Motor neuron (in vitro differentiated cells): ENCODE results near the gene PRDM16. TPM values are rescaled to one million over a fixed set of nuclear protein-coding genes. Genes with fewer than 3 reads are reported as not detected.

Source experiments
- ATAC-seq, 8 experiments: fragments of 200-7000 bp; cut with Tn5 transposase; replicated peaks in 6 of 8; 2 replicates each; pipeline ENCODE4 v1.8.0; 2021; ENCODE audit warnings: mild to moderate bottlenecking in 8 of 8, moderate library complexity in 8 of 8
- H3K27ac ChIP-seq, 2 donors: fragments of 250-450 bp; sonication (Bioruptor Pico); 2 replicates each; pipeline ENCODE4 v1.9.0; 2021; ENCODE audit warnings: antibody characterized with exemption in 2 of 2, mild to moderate bottlenecking in 2 of 2, moderate library complexity in 1 of 2
- H3K4me1 ChIP-seq, 2 donors: fragments of 250-450 bp; sonication (Bioruptor Pico); replicated peaks in 1 of 2; 2 replicates each; pipeline ENCODE4 v1.6.1; 2021; ENCODE audit warnings: antibody characterized with exemption in 2 of 2, mild to moderate bottlenecking in 2 of 2, moderate library complexity in 1 of 2
- H3K4me3 ChIP-seq, 5 donors: fragments of 250-450 bp; sonication (Bioruptor Pico); 2 replicates each; pipeline ENCODE4 v1.9.0; 2021; ENCODE audit warnings: antibody characterized with exemption in 5 of 5, mild to moderate bottlenecking in 5 of 5, moderate library complexity in 4 of 5
- WGBS, 10 experiments: fragments of 450-650 bp; shearing (Covaris generic); methylation state at CpG; one replicate each; pipeline ENCODE4 v1.0.0; 2022; 5-methylcytosine and 5-hydroxymethylcytosine counted together
- in situ Hi-C, 9 experiments: fragments of 400-800 bp; cut with MboI; loops; one replicate each; pipeline ENCODE4 v1.15.0; 2021; ENCODE audit warnings: low sequenced_read_pairs in 9 of 9, low pct_unique_long_range_greater_than_20kb in 2 of 9; ENCODE audit not compliant: unreplicated experiment in 9 of 9
- total RNA-seq, 8 experiments: library from RNA; unstranded; fragments of 300-600 nt; gene quantifications; 2 replicates each; pipeline versions ENCODE4 v1.2.3 to v1.2.4, GENCODE V29; 2022

The PRDM16 gene
- total RNA-seq, 8 experiments from 2014 or later: 0.18 to 2.9 (median 0.42) TPM

GRCh38 chr1:3345792-3346191, 276.8 kb downstream of the PRDM16 start:
- Histone ChIP-seq H3K4me1 (peaks cover 0 to 6% of the 10 kb centered on the region in 2 donors), H3K4me3 (no peak overlapping the region), H3K27ac (no peak overlapping the region)
- WGBS, 10 experiments: 0 to 55% (median 27%) methylated on average over 2 to 5 of the region's 10 CpGs; no CpG with 5 or more reads in 5 of the 10 experiments
- ATAC-seq: no peak
- in situ Hi-C loops: no loop called here

GRCh38 chr1:3346478-3346877, 277.5 kb downstream of the PRDM16 start:
- 60 to 80% (median 71%) methylated on average over 3 to 12 of the region's 13 CpGs; no CpG with 5 or more reads in 6 of the 10 experiments for WGBS, 10 experiments
- Histone ChIP-seq H3K4me3 (no peak overlapping the region), H3K4me1 (peaks cover 0 to 11% of the 10 kb centered on the region in 2 donors), H3K27ac (no peak overlapping the region)
- no peak for ATAC-seq
- in situ Hi-C loops: no loop called here

DNA sequence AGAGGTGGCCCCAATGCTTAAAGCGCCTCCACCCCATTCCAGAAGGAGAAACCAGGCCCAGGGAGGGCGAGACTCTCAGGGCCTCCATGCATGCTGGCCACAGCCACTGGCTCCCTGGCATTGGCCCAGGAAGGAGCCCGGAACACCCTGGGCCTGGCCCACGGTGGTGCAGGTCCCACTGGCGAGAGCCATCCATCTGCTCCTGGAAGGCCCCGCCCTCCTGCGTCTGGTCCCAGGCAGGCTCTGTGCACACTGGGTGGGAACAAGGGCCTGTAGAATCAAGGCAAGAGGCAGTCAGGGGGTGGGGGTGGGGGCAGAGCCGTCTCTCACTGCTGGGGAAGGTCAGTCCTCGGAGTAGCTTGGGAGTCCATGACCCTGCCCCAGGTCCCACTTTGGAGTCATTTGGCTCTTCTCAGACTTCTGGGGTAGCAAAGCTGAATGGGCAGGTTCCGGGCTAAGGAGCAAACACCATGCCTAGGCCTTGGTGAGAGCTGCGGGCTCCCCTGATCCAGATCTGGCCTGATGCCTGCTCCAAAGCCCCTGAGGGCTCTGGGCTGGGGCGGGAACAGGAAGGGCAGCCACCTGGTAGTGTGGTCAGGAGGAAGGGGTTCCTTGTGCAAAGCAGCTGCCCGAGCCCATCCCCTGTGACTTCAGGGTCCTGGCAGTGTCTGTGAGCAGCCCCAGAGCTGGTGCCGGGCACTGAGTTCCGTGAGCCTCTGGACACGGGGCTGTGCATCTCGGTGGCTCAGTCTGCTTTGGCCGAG, 278.4 kb downstream of the PRDM16 start:
- Histone ChIP-seq H3K27ac (no peak overlapping the region), H3K4me1 (peaks cover 3 to 19% of the 10 kb centered on the region in 2 donors), H3K4me3 (no peak overlapping the region)
- ATAC-seq: no peak
- WGBS, 10 experiments: 50 to 86% (median 67%) methylated on average over 4 to 8 of the region's 18 CpGs; no CpG with 5 or more reads in 6 of the 10 experiments
- in situ Hi-C loops: no loop called here

GRCh38 chr1:3348196-3348865, 279.3 kb downstream of the PRDM16 start:
- H3K27ac ChIP-seq: no peak overlapping the region
- WGBS, 10 experiments: 37 to 90% (median 55%) methylated on average over 2 to 7 of the region's 15 CpGs; no CpG with 5 or more reads in 5 of the 10 experiments
- H3K4me3 ChIP-seq: no peak overlapping the region
- in situ Hi-C loops: no loop called here
- ATAC-seq: no peak
- H3K4me1 ChIP-seq: peaks cover 10 to 24% of the 10 kb centered on the region in 2 donors

DNA sequence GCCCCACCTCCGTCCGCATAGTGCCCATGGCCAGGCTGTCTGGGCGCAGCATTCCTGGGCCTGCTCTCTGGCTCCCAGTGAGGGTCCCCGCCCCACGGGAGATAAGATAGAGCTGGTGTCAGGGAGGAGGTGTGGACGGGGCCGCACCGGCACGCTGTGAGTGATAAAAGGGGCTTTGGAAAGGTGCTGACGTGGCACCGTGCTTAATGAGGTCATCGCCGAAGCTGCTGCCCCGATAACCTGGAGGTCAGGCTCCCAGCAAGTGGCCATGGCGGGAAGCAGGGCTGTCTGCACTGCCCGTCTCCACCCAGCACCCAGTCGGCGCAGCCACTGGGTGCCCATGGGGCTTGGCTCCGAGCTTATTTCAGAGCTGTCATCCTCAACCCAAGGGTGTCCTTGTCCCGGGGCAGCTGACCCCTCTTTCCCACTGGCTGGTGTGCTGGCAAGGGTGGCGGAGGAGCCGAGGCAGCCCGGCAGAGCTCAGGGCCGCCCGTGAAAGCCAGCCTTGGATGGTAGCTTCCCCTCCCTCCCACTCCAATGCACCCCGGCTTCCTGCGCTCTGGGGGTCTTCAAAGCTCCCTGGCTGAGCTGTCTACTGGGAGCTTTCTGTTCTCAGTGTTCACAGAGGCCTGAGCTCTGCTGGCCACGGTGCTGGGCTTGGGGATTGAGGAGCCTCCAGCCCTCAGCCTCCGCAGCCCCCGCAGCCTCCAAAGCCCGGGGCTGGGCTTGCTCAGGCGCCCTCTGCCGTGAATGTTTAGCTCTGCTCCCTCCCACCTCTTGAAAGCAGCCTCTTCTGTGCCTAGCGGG, 280.4 kb downstream of the PRDM16 start:
- no peak overlapping the region for H3K27ac ChIP-seq
- H3K4me1 ChIP-seq: peaks cover 10 to 24% of the 10 kb centered on the region in 2 donors
- H3K4me3 ChIP-seq: no peak overlapping the region
- ATAC-seq: no peak
- in situ Hi-C loops: no loop called here
- WGBS, 10 experiments: 42 to 80% (median 67%) methylated on average over 1 to 17 of the region's 34 CpGs; no CpG with 5 or more reads in 5 of the 10 experiments

DNA sequence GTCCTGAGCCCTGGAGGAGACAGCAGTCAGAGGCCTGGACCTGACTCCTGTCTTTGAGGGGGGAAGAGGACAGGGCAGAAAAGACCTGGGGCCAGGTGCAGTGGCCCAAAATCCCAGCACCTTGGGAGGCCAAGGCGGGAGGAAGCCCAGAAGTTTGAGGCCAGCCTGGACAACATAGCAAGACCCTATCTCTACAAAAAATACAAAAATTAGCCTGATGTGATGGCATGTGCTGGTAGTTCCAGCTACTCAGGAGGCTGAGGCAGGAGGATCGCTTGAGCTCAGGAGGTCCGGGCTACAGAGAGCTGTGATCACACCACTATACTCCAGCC, 280.9 kb downstream of the PRDM16 start:
- Histone ChIP-seq H3K27ac (no peak overlapping the region), H3K4me3 (no peak overlapping the region), H3K4me1 (peaks cover 10 to 24% of the 10 kb centered on the region in 2 donors)
- no peak for ATAC-seq
- WGBS, 10 experiments: 50 to 76% methylated on average over 1 to 3 of the region's 3 CpGs; no CpG with 5 or more reads in 8 of the 10 experiments
- in situ Hi-C loops: no loop called here

GRCh38 chr1:3350506-3351261, 281.7 kb downstream of the PRDM16 start:
- H3K4me1 ChIP-seq: peaks cover 10 to 24% of the 10 kb centered on the region in 2 donors
- in situ Hi-C loops: no loop called here
- WGBS, 10 experiments: 0 to 56% (median 29%) methylated on average over 1 to 6 of the region's 20 CpGs; no CpG with 5 or more reads in 4 of the 10 experiments
- H3K4me3 ChIP-seq: no peak overlapping the region
- no peak for ATAC-seq
- H3K27ac ChIP-seq: no peak overlapping the region

GRCh38 chr1:3351449-3352298, 282.7 kb downstream of the PRDM16 start:
- 33 to 80% methylated on average over 1 to 2 of the region's 11 CpGs; no CpG with 5 or more reads in 8 of the 10 experiments for WGBS, 10 experiments
- peak overlapping the region in 1 of 2 donors; percentile 18 for H3K27ac ChIP-seq

DNA sequence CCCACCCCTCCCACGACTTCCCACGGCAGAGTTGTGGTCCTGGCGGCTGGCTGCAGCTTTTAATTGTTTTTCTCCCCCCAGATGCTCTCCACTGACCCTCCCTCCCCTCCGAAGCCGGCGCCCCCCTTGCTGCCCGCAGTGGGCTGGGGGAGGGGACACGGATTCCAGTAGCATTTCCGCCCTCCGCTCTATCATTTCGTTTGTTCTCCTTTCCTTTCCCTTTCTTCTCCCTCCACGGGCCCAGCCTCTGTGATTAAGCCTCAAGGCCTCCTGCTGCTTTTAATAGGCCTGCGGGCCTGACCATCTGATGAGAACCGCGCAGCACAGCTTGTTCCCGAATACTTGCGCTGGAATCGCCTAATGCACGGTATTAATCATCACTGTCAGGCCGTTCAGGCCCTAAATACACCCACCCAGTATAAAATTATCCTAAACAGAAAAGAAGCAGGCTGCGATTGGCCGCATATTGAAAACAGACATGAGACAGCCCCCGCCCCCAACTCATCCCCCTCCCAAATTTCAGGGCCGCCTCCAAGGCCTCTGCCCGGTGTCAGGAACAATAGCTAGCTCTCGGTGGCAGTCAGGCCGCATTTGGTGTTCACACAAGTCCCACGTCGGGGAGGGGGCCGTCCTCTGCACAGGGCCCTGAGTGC, 283.4 kb downstream of the PRDM16 start:
- H3K4me3 ChIP-seq: no peak overlapping the region
- 0 to 19% (median 2%) methylated on average over 3 to 12 of the region's 30 CpGs; no CpG with 5 or more reads in 6 of the 10 experiments for WGBS, 10 experiments
- H3K4me1 ChIP-seq: peaks cover 10 to 24% of the 10 kb centered on the region in 2 donors
- in situ Hi-C loops: no loop called here
- peak overlapping the region in 1 of 2 donors; percentile 18 for H3K27ac ChIP-seq
- peak in 7 of 8 experiments; percentile 50 to 90 (median 87) for ATAC-seq

More at GRCh38 chr1:3351449-3352298, 282.7 kb downstream of the PRDM16 start:
- peaks cover 10 to 24% of the 10 kb centered on the region in 2 donors for H3K4me1 ChIP-seq
- in situ Hi-C loops: no loop called here
- ATAC-seq: peak in 5 of 8 experiments; percentile 31 to 42 (median 35)
- no peak overlapping the region for H3K4me3 ChIP-seq

DNA sequence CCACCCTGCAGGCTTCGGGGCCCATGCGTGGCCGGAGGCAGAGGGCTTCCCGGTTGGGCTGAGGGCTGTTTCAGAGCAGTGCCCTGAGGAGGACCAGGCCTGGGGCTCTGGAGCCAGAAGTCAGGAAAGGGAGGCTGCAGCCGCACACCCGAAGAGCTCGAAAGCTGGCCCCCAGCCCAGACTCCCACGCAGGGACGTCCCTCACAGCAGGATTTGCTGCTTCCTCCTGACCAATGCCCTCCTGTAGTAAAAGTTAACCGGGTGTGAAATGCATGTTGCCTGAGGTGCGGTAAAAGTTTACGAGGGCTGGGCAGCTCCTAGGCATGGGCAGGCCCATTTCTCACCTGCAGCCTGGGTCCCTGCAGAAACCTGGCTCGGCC, 283.9 kb downstream of the PRDM16 start:
- Histone ChIP-seq H3K27ac (peak overlapping the region in 1 of 2 donors; percentile 7), H3K4me3 (no peak overlapping the region), H3K4me1 (peaks cover 10 to 24% of the 10 kb centered on the region in 2 donors)
- in situ Hi-C loops: no loop called here
- no peak for ATAC-seq
- 10 to 41% (median 32%) methylated on average over 1 to 8 of the region's 13 CpGs; no CpG with 5 or more reads in 4 of the 10 experiments for WGBS, 10 experiments

- 46 to 100% (median 89%) methylated on average over 1 to 8 of the region's 8 CpGs; no CpG with 5 or more reads in 3 of the 10 experiments for WGBS, 10 experiments
- in situ Hi-C loops: no loop called here
- Histone ChIP-seq H3K4me1 (peaks cover 10 to 21% of the 10 kb centered on the region in 2 donors), H3K4me3 (no peak overlapping the region), H3K27ac (no peak overlapping the region)
- no peak for ATAC-seq
Observed at GRCh38 chr1:3353876-3354275, 284.9 kb downstream of the PRDM16 start.
